Hepatic stellate cell (primary cell): Measurements from ENCODE around the gene TJP1.
"Not testable (repeated sequence)": the region's sequence is repeated elsewhere in the genome, so short reads cannot be mapped to it uniquely, and the experiment has no call there.

ENCODE experiments used
- DNase-seq: peaks from one replicate; pipeline ENCODE4 v3.0.0; 2011; ENCODE audit warnings: low spot score

TJP1 gene

GRCh38 chr15:29799859-29800258 lies 22.4 kb downstream of the TJP1 start:
- DNase-seq = no peak

GRCh38 chr15:29795610-29796009 lies 26.7 kb downstream of the TJP1 start:
- DNase-seq = no peak

DNA sequence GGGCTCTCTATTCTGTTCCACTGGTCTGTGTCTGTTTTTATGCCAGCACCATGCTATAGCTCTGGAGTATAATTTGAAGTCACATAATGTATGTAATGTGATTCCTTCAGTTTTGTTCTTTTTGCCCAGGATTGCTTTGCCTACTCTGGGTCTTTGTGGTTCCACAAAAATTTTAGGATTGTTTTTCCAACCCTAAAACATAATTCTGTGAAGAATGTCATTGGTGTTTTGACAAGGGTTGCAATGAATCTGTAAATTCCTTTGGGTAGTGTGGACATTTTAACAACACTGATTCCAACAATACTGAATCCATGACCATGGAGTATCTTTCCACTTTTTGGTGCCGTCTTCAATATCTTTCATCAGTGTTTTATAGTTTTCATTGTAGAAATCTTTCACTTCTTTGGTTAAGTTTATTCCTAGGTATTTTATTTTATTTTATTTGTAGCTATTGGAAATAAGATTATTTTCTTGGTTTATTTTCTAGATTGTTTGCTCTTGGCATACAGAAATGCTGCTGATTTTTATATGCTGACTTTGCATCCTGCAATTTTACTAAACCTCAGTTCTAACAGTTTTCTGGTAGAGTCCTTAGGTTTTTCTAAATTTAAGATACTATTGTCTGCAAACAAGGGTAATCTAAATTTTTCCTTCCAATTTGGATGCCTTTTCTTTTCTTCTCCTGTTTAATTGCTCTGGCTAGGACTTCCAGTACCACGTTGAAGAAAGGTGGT lies 29.7 kb downstream of the TJP1 start:
- DNase-seq = peak; percentile 16

DNA sequence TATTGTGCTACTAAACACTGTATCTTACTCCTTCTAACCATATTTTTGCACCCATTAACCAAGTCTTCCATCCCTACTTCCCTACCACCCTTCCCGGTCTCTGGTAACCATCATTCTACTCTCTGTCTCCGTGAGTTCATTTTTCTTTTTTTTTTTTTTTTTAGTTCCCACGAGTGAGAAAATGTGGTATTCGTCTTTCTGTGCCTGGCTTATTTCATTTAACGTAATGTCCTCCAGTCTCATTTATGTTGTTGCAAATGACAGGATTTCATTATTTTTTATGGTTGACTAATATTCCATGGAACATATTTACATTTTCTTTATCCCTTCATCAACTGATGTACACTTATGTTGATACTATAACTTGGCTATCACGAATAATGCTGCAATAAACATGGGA lies 31.7 kb downstream of the TJP1 start:
- DNase-seq = no peak

DNA sequence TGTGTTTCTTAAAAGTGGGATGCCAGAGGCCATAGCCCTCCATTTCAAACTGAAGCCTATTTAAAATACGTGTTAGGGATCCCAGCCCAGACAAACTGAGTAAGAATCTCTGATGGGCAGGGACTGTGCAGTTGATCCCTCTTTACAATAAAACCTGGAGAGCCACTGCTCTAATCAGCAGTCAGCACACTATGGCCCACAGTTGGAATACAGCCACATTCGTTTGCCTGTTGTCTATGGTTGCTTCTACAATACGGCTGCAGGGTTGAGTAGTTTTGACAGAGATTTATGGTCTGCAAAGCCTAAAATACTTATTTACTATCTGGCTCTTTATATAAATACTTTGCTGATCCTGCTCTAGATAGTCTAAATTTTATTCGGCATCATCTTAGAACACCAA lies 32.4 kb downstream of the TJP1 start:
- DNase-seq = no peak

- no peak for DNase-seq
Measured at GRCh38 chr15:29788433-29789034, 33.7 kb downstream of the TJP1 start.

DNA sequence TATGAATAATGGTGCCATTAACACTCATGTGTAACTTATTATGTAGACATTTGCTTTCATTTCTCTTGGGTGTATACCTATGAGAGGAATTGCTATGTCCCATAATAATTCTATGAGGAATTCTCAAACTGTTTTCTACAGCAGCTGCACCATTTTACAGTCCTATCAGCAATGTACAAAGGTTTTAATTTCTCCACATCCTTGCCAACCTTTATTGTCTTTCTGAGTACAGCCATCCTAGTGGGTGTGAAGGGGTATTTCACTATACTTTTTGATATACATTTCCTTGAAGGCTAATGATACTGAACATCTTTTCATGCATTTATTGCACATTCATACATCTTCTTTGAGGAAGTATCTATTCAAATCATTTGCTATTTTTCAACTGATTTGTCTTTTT lies 34.5 kb downstream of the TJP1 start:
- DNase-seq = no peak

GRCh38 chr15:29785642-29786041 lies 36.6 kb downstream of the TJP1 start:
- no peak for DNase-seq

GRCh38 chr15:29785136-29785535 lies 37.1 kb downstream of the TJP1 start:
- DNase-seq = no peak

DNA sequence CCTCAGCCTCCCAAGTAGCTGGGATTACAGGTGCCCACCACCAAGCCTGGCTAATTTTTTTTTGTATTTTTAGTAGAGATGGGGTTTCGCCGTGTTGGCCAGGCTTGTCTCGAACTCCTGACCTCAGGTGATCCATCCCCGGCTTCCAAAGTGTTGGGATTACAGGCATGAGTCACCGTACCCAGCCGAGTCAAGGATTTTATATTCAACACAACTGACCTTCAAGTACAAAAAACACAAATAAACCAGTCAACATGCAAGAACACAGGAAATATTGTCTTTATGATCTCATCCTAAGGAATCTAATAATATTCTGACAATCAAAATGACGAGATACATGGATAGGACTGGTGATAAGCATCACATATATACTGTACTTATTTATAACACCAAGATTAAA lies 37.9 kb downstream of the TJP1 start:
- DNase-seq = no peak

- not testable (repeated sequence) for DNase-seq
Measured at GRCh38 chr15:29782816-29783215, 39.5 kb downstream of the TJP1 start.

DNA sequence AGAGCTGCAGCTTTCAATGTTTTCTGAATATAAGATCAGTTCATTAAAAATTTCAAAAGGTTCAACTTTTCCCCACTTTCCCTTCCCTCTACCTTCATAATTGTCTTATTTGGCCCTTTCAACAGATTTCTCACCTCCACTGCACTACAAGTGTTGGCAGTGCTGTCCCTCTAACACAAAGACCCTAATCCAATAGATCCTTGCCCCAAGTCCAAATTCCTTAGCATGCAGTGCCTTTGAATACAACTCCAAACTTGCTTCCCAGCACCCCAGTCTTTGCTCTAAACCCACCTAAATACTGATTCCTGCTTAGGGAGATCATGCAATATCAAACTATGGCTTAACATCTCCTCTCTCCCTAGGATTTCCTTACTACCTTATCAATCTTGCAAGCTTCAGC lies 43.9 kb downstream of the TJP1 start:
- no peak for DNase-seq

GRCh38 chr15:29776859-29777258 lies 45.4 kb downstream of the TJP1 start:
- DNase-seq = no peak

DNA sequence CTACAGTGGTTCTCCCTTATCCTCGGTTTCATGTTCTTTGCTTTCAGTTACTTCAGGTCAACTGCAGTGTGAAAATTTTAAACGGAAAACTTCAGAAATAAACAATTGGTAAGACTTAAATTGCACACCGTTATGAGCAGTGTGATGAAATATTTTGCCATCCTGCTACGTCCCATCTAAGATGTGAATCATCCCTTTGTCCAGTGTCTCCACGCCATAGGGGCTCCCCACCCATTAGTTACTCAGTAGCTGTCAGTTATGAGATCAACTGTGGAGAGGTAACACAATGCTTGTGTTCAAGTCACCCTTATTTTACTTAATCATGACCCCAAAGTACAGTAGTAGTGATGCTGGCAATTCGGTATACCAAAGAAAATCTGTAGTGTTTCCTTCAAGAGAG lies 47.4 kb downstream of the TJP1 start:
- DNase-seq = no peak

GRCh38 chr15:29773816-29774215 lies 48.5 kb downstream of the TJP1 start:
- DNase-seq = no peak

DNA sequence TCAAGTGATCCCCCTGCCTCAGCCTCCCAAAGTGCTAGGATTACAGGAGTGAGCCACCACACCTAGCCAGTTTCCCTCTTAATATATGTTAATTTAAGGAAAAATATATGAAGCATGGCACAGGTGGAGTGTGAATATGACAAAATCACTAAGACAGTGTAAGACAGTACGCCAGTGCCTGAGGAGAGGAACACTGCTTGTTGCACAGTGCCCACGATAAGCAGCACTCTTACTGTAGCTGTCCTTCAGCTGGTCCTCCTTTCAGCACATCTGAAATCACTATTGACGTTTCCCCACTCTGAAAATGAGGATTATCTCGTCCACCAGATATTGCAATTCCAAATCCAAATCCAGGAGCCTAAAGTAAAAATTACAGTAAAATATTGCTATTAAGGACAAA lies 49.3 kb downstream of the TJP1 start:
- DNase-seq = no peak

DNA sequence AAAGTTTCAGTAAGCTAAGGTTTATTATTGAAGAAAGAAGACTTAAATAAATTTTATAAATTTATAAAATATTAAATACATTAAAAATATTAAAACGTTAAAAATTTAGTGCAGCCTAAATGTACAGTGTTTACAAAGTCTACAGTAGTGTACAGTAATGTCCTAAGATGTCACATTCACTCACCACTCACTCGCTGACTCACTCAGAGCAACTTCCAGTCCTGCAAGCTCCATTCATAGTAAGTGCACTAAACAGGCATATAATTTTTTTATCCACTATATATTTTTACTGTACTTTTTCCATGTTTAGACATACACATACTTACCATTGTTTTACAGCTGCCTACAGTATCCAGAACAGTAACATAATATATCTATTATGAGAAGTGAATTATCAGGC lies 51.5 kb downstream of the TJP1 start:
- DNase-seq = no peak

DNA sequence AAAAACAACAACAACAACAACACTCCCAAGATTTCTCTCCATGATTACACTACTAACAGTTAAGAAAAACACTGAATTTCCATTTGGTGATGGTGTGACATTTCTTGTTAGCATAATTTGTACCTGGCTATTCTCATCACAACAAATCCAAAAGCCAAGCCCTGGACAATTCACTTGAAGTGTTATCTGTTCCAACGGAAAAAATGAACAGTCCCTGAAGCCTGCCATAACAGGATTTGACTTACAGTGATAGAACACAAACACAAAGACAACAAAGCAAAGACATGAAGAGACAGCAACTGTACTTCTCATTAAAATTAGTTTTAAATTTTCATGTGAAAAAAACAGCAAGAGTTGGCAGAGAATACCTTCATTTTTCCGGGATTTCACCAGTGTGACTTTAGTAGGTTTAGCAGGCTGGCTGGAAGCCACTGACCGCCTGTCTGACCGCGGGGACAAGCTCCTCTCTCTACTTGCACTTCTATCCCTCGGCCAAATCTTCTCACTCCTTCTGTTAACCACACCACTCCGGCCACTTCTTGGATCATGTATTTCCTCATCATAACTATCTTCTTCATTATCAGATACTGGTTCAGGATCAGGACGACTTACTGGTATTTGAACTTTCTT lies 56.3 kb downstream of the TJP1 start:
- DNase-seq = no peak

- DNase-seq = no peak
Measured at GRCh38 chr15:29765234-29765841, 56.9 kb downstream of the TJP1 start.

GRCh38 chr15:29759596-29759995 lies 62.7 kb downstream of the TJP1 start:
- no peak for DNase-seq

GRCh38 chr15:29756358-29757267 lies 65.7 kb downstream of the TJP1 start:
- DNase-seq = no peak

DNA sequence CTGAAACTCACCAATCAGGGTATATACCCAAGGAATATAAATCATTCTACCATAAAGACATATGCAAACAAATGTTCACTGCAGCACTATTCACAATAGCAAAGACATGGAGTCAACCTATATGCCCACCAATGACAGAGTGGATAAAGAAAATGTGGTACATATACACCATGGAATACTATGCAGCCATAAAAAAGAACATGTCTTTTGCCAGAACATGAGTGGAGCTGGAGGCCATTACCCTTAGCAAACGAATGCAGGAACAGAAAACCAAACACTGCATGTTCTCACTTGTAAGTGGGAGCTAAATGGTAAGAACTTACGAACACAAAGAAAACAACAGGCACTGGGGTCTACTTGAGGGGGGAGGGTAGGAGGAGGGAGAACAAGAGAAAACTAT lies 68.3 kb downstream of the TJP1 start:
- not testable (repeated sequence) for DNase-seq
